Measurements from ENCODE around the gene OGA. TPM values are rescaled to one million over a fixed set of nuclear protein-coding genes. Genes with fewer than 3 reads are reported as not detected.
A peak's percentile ranks its signal among the peaks of the same experiment; 100 is the strongest.

Gene OGA
- total and polyA plus RNA-seq, 2 of the 8 experiments (the other 6 are each of a cell fraction or from before 2014, with no cell fraction given): 31.2 to 107 TPM

DNA sequence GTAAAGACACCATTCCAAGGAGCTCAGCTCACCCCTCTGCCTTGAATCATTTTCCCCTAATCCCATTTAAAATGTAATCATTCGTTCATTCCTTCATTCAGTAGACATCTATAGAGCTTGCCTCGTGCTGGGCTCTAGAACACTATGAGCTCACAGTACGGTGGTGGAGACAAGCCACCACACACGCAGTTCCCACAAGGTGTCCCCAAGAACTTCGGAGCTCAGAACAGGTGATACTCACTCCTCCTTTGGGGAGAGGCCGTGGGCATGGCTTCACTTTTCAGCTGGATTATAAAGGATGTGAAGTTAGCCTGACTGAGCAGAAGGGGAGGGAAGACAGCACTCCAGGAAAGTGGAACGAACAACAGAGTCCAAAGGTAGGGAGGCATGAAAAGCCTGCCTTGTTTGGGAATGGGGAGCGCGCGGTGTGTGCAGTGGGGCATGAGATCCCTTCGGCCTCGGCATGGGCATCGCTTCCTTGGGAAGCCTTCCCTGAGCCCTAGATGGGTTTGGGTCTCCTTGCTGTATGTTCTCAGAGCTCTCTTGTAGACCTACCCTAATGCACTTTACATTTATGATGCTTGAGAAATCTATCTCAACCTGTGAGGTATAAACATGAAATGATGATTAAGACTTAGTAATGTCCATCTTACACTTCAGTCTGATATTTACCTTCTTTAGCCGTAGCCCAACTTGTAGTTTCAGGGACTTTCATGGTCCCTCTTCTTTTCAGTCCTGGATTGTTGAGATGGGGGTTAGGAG, 809 bp upstream of the OGA start (continued):
- TF ChIP-seq, protein P1, sequence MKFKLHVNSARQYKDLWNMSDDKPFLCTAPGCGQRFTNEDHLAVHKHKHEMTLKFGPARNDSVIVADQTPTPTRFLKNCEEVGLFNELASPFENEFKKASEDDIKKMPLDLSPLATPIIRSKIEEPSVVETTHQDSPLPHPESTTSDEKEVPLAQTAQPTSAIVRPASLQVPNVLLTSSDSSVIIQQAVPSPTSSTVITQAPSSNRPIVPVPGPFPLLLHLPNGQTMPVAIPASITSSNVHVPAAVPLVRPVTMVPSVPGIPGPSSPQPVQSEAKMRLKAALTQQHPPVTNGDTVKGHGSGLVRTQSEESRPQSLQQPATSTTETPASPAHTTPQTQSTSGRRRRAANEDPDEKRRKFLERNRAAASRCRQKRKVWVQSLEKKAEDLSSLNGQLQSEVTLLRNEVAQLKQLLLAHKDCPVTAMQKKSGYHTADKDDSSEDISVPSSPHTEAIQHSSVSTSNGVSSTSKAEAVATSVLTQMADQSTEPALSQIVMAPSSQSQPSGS (IDR thresholded peaks at IDR 0.05; ENCODE audit: low read length): 0 out of 2 replicates have a peak, but pooled peaks have one; percentile 74
- peak; percentile 49 for TF ChIP-seq SAP30 (IDR thresholded peaks at IDR 0.05; ENCODE audit: insufficient read depth, insufficient replicate concordance, low read length)

Data from H1 (cell line).